ENCODE measurements around the gene DPF3.

DNA sequence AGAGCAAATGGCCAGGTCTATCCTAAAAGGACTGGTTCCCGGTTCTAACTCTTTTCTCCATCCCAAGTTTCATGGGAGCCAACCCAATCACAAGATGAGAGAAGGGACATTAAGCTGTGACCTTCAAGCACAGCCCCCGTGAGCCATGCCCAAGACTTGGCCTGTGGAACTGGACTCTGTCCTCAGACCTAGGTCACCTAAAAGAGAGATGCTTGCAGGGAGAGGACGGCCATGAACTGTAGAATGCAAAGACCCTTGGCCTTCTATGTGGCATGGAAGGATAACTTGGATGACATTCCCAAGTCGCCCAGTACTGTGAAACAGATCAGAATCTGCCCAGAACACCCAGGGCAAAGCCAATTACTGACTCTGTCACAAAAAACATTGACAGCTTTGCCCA lies 263.5 kb downstream of the DPF3 start:
- TF ChIP-seq, protein P1, sequence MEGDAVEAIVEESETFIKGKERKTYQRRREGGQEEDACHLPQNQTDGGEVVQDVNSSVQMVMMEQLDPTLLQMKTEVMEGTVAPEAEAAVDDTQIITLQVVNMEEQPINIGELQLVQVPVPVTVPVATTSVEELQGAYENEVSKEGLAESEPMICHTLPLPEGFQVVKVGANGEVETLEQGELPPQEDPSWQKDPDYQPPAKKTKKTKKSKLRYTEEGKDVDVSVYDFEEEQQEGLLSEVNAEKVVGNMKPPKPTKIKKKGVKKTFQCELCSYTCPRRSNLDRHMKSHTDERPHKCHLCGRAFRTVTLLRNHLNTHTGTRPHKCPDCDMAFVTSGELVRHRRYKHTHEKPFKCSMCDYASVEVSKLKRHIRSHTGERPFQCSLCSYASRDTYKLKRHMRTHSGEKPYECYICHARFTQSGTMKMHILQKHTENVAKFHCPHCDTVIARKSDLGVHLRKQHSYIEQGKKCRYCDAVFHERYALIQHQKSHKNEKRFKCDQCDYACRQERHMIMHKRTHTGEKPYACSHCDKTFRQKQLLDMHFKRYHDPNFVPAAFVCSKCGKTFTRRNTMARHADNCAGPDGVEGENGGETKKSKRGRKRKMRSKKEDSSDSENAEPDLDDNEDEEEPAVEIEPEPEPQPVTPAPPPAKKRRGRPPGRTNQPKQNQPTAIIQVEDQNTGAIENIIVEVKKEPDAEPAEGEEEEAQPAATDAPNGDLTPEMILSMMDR (IDR thresholded peaks at IDR 0.05): no peak
- TF ChIP-seq POLR2A (IDR thresholded peaks at IDR 0.05): no peak

Measured in heart left ventricle (tissue), 13 donors.